GM12878 (cell line): ENCODE measurements around the gene IL17A. TPM values are rescaled to one million over a fixed set of nuclear protein-coding genes. Genes with fewer than 3 reads are reported as not detected.
A peak's percentile ranks its signal among the peaks of the same experiment; 100 is the strongest.

Source experiments
- ATAC-seq: fragments of 200-7000 bp; cut with Tn5 transposase; 3 replicates; pipeline ENCODE4 v1.9.1; 2020; ENCODE audit warnings: mild to moderate bottlenecking, moderate library complexity
- BruUV-seq: library from RNA; stranded (reverse); fragments of 400-500 nt; replicated peaks from 2 replicates; lab custom pipeline; 2021; lab: Mats Ljungman, UMichigan
- CTCF ChIA-PET: fragments of 300-600 bp; sonication (Branson Sonifier 250); formaldehyde crosslinking; extraction: SDS; loops from one replicate; lab custom pipeline; 2021; ENCODE audit warnings: inconsistent platforms; lab: Yijun Ruan, JAX
- POLR2A ChIA-PET: fragments of 350-600 bp; formaldehyde crosslinking; extraction: SDS; loops from one replicate; lab custom pipeline; 2021; ENCODE audit warnings: inconsistent platforms; lab: Charles Lee
- RAD21 ChIA-PET: fragments of 300-600 bp; sonication (Branson Sonifier 250); formaldehyde crosslinking; loops from one replicate; lab custom pipeline; 2023; ENCODE audit warnings: antibody characterized with exemption; ENCODE audit not compliant: unreplicated experiment; lab: Charles Lee
- SMC1A ChIA-PET: fragments of 300-600 bp; sonication (Branson Sonifier 250); formaldehyde crosslinking; loops from one replicate; lab custom pipeline; 2023; ENCODE audit not compliant: unreplicated experiment, uncharacterized antibody; lab: Charles Lee
- DNase-seq: peaks from one replicate; pipeline ENCODE4 v3.0.0-alpha.2; 2011; ENCODE audit warnings: low read depth, low spot score
- FAIRE-seq: peaks from 3 replicates; lab custom pipeline; 2011; peaks lifted over from hg19 to GRCh38; lab: Jason Lieb, UNC
- H2AFZ ChIP-seq: 2 replicates; pipeline ENCODE4 v1.6.0; 2011; ENCODE audit warnings: low read depth, low read length, control low read depth; ENCODE audit not compliant: control insufficient read depth
- H3K27ac ChIP-seq: 2 replicates; pipeline ENCODE4 v1.5.1; 2011; ENCODE audit warnings: control low read depth; ENCODE audit not compliant: control insufficient read depth, insufficient read depth
- H3K27me3 ChIP-seq, 2 experiments: replicated peaks in 1 of 2; 2 replicates each; pipeline versions ENCODE4 v1.6.0 to v1.6.1; 2011; ENCODE audit warnings: low read length in 1 of 2; ENCODE audit not compliant: control insufficient read depth in 2 of 2, insufficient read depth in 2 of 2
- H3K36me3 ChIP-seq, 2 experiments: 2 replicates each; pipeline ENCODE4 v1.5.1; 2011; ENCODE audit warnings: low read length in 1 of 2; ENCODE audit not compliant: control insufficient read depth in 2 of 2, insufficient read depth in 2 of 2
- H3K4me1 ChIP-seq: 2 replicates; pipeline ENCODE4 v1.6.1; 2011; ENCODE audit warnings: mild to moderate bottlenecking, low read length, moderate library complexity, mixed read lengths; ENCODE audit not compliant: control insufficient read depth, insufficient read depth
- H3K4me2 ChIP-seq: 2 replicates; pipeline ENCODE4 v1.6.0; 2011; ENCODE audit warnings: control low read depth; ENCODE audit not compliant: control insufficient read depth, insufficient read depth
- H3K4me3 ChIP-seq: fragments of 200-600 bp; sonication (generic); 2 replicates; pipeline ENCODE4 v1.5.1; 2016
- H3K79me2 ChIP-seq: 2 replicates; pipeline ENCODE4 v1.6.0; 2011; ENCODE audit warnings: low read length; ENCODE audit not compliant: control insufficient read depth, insufficient read depth
- H3K9ac ChIP-seq: 2 replicates; pipeline ENCODE4 v1.8.0; 2011; ENCODE audit warnings: low read length, control low read depth, mixed read lengths; ENCODE audit not compliant: control insufficient read depth, insufficient read depth
- H3K9me3 ChIP-seq: replicated peaks from 3 replicates; pipeline ENCODE4 v1.5.1; 2011; ENCODE audit warnings: mild to moderate bottlenecking, low read length; ENCODE audit not compliant: control insufficient read depth, insufficient read depth
- H4K20me1 ChIP-seq: 2 replicates; pipeline ENCODE4 v1.6.0; 2011; ENCODE audit not compliant: control insufficient read depth, insufficient read depth
- ATF2 ChIP-seq: IDR thresholded peaks from 2 replicates; pipeline ENCODE4 v1.6.1; 2012; ENCODE audit warnings: low read length, inconsistent platforms
- IRF4 ChIP-seq: IDR thresholded peaks from 2 replicates; pipeline ENCODE4 v1.6.1; 2011; ENCODE audit warnings: low read depth, low read length
- NFIC ChIP-seq: IDR thresholded peaks from 2 replicates; pipeline ENCODE4 v1.6.1; 2012; ENCODE audit warnings: low read depth, mild to moderate bottlenecking, inconsistent platforms, low read length, moderate library complexity
- WGBS: methylation state at CpG from one replicate; pipeline ENCODE4 v1.1.6; 2016; ENCODE audit warnings: low lambda C conversion rate; ENCODE audit not compliant: insufficient replicate concordance, insufficient coverage; ENCODE audit errors: missing lambda C conversion rate; 5-methylcytosine and 5-hydroxymethylcytosine counted together
- in situ Hi-C: fragments of 300-500 bp; cut with MboI; formaldehyde crosslinking; loops from 9 replicates; pipeline ENCODE4 v1.14.3; 2018; ENCODE audit warnings: mixed read lengths
- intact Hi-C: fragments of 100-400 bp; cut with micrococcal nuclease; formaldehyde crosslinking; loops from one replicate; pipeline ENCODE4 v1.14.2; 2022; ENCODE audit not compliant: unreplicated experiment
- polyA plus RNA-seq, 11 experiments: library from polyadenylated mRNA; depleted of rRNA in 4 of 11; unstranded in 6 of 11; stranded (reverse) in 5 of 11; fragments of >200 nt; fragmentation: Nextera tagmentation in 4 of 11; fragmentation: Illumina TruSeq in 1 of 11; extraction: Ambion mirVana in 4 of 11; extraction: Trizol in 1 of 11; gene quantifications; 1 replicate in 1 of 11; 2 replicates in 10 of 11; pipeline versions ENCODE4 v1.2.1 to v1.2.3, GENCODE V29; 2011 to 2016; ENCODE audit warnings: inconsistent platforms in 2 of 11, missing spikeins in 2 of 11, low read depth in 1 of 11
- total RNA-seq, 4 experiments: library from RNA; depleted of rRNA in 3 of 4; stranded (reverse); fragments of >200 nt in 3 of 4; fragmentation: Illumina TruSeq in 1 of 4; extraction: Trizol in 1 of 4; gene quantifications; 2 replicates each; pipeline versions ENCODE4 v1.2.1 to v1.2.3, GENCODE V29; 2013 to 2021
- TF ChIP-seq, protein P1 (sequence below): fragments of 150-350 bp; IDR thresholded peaks from 2 replicates; pipeline ENCODE4 v1.6.1; 2016; ENCODE audit warnings: low read depth, low read length

The IL17A gene
- total and polyA plus RNA-seq, 10 of the 15 experiments (the other 5 are each of a cell fraction or from before 2014, with no cell fraction given), result not detected

- no peak overlapping the region for H3K4me3 ChIP-seq
- DNase-seq, result no peak
- H3K79me2 ChIP-seq, result no peaks in the 10 kb centered on the region
- H3K4me2 ChIP-seq, result peak overlapping the region; percentile 19; the same call in 1 of the 2 replicates
- SMC1A ChIA-PET, result interaction anchor here (1.1 kb wide), 1 partner anchor 12 kb away, joined by 3 read pairs; no protein-coding TSS in a partner anchor
- no peak for FAIRE-seq
- H3K9me3 ChIP-seq, result no peaks in the 10 kb centered on the region; the same call in 1 of the 3 replicates
- CTCF ChIA-PET, result no interaction called here
- H3K4me1 ChIP-seq, result peaks cover 24% of the 10 kb centered on the region
- H3K36me3 ChIP-seq, result no peaks in the 10 kb centered on the region
- H2AFZ ChIP-seq, result peak overlapping the region; percentile 15; the same call in 1 of the 2 replicates
- no TSS peak for BruUV-seq
- ATAC-seq, result peak; percentile 26; the same call in 1 of the 3 replicates
- WGBS, result 16% methylated on average over 3 of the region's 3 CpGs
- POLR2A ChIA-PET, result no interaction called here
- RAD21 ChIA-PET, result no interaction called here
- intact Hi-C loops, result no loop called here
- H3K9ac ChIP-seq, result no peak overlapping the region
- H4K20me1 ChIP-seq, result no peaks in the 10 kb centered on the region
- TF ChIP-seq, protein P1, sequence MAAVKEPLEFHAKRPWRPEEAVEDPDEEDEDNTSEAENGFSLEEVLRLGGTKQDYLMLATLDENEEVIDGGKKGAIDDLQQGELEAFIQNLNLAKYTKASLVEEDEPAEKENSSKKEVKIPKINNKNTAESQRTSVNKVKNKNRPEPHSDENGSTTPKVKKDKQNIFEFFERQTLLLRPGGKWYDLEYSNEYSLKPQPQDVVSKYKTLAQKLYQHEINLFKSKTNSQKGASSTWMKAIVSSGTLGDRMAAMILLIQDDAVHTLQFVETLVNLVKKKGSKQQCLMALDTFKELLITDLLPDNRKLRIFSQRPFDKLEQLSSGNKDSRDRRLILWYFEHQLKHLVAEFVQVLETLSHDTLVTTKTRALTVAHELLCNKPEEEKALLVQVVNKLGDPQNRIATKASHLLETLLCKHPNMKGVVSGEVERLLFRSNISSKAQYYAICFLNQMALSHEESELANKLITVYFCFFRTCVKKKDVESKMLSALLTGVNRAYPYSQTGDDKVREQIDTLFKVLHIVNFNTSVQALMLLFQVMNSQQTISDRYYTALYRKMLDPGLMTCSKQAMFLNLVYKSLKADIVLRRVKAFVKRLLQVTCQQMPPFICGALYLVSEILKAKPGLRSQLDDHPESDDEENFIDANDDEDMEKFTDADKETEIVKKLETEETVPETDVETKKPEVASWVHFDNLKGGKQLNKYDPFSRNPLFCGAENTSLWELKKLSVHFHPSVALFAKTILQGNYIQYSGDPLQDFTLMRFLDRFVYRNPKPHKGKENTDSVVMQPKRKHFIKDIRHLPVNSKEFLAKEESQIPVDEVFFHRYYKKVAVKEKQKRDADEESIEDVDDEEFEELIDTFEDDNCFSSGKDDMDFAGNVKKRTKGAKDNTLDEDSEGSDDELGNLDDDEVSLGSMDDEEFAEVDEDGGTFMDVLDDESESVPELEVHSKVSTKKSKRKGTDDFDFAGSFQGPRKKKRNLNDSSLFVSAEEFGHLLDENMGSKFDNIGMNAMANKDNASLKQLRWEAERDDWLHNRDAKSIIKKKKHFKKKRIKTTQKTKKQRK, result no peak
- TF ChIP-seq NFIC (0 out of 2 replicates have a peak, but pooled peaks have one; percentile 25), IRF4 (peak; percentile 69; the same call in 1 of the 2 replicates), ATF2 (peak; percentile 37; the same call in 1 of the 2 replicates)
- peak overlapping the region; percentile 30; the same call in 1 of the 2 replicates for H3K27ac ChIP-seq
- H3K27me3 ChIP-seq, result no peaks in the 10 kb centered on the region
- in situ Hi-C loops, result no loop called here
These were observed 4.2 kb downstream of the IL17A start for GRCh38 chr6:52190409-52190808.
